Upper lobe of left lung (tissue), 6 donors: Measurements from ENCODE around the gene TMED10. TPM values are rescaled to one million over a fixed set of nuclear protein-coding genes. Genes with fewer than 3 reads are reported as not detected.
A peak's percentile ranks its signal among the peaks of the same experiment; 100 is the strongest.

Experiments used
- ATAC-seq, 2 donors: fragments of 200-7000 bp; cut with Tn5 transposase; one replicate each; pipeline ENCODE4 v1.9.1; 2022; ENCODE audit warnings: mild to moderate bottlenecking in 2 of 2, moderate library complexity in 2 of 2; ENCODE audit not compliant: low FRiP score in 2 of 2
- DNase-seq, 2 donors: peaks; one replicate each; pipeline ENCODE4 v3.0.0-alpha.2; 2019 to 2020
- H3K27ac ChIP-seq, 4 donors: fragments of 200-600 bp; sonication (generic); one replicate each; pipeline ENCODE4 v1.5.1; 2016 to 2019
- H3K27me3 ChIP-seq, 4 donors: fragments of 200-600 bp; sonication (generic); one replicate each; pipeline ENCODE4 v1.5.1; 2017 to 2019
- H3K36me3 ChIP-seq, 4 donors: fragments of 200-600 bp; sonication (generic); one replicate each; pipeline ENCODE4 v1.5.1; 2016 to 2019
- H3K4me1 ChIP-seq, 4 donors: fragments of 200-600 bp; sonication (generic); one replicate each; pipeline ENCODE4 v1.5.1; 2018 to 2019
- H3K4me3 ChIP-seq, 4 donors: fragments of 200-600 bp; sonication (generic); one replicate each; pipeline ENCODE4 v1.5.1; 2017 to 2019; ENCODE audit warnings: mild to moderate bottlenecking in 2 of 4, moderate library complexity in 1 of 4
- H3K9me3 ChIP-seq, 4 donors: fragments of 200-600 bp; sonication (generic); one replicate each; pipeline ENCODE4 v1.5.1; 2018 to 2019
- CTCF ChIP-seq, 6 experiments: fragments of 450-650 bp in 4 of 6; fragments of 200-600 bp in 2 of 6; sonication (generic) in 2 of 6; IDR thresholded peaks; one replicate each; pipeline ENCODE4 v1.5.1; 2016 to 2019; ENCODE audit warnings: antibody characterized with exemption in 6 of 6
- EP300 ChIP-seq, 4 donors: sonication (generic); formaldehyde crosslinking; IDR thresholded peaks; one replicate each; pipeline ENCODE4 v1.5.1; 2017; ENCODE audit warnings: antibody characterized with exemption in 4 of 4, control low read depth in 2 of 4
- POLR2A ChIP-seq, 4 donors: fragments of 450-650 bp; IDR thresholded peaks; one replicate each; pipeline ENCODE4 v1.5.1; 2016 to 2017; ENCODE audit warnings: antibody characterized with exemption in 4 of 4, mild to moderate bottlenecking in 2 of 4
- POLR2AphosphoS5 ChIP-seq, 2 donors: sonication (generic); formaldehyde crosslinking; IDR thresholded peaks; one replicate each; pipeline ENCODE4 v1.5.1; 2017; ENCODE audit warnings: antibody characterized with exemption in 2 of 2
- WGBS, 2 donors: methylation state at CpG; one replicate each; pipeline ENCODE4 v1.1.5; 2017 to 2018; 5-methylcytosine and 5-hydroxymethylcytosine counted together
- total RNA-seq, 6 donors: library from RNA; depleted of rRNA in 4 of 6; stranded (reverse); fragments of >200 nt in 4 of 6; gene quantifications; one replicate each; pipeline versions ENCODE4 v1.1.0 to v1.2.1, GENCODE V29; 2016 to 2021
- donor health status: DM: no; HTN: no; CAD: no; lungs with moderate emphysema.
- donor health status: DM: no; HTN: yes; CAD: no; lungs with severe emphysema.

Gene TMED10
- total RNA-seq, 6 donors from 2014 or later, result 72.3 to 314 (median 186) TPM

GRCh38 chr14:75144944-75145343 lies 31.5 kb downstream of the TMED10 start:
- TF ChIP-seq EP300 (IDR thresholded peaks at IDR 0.05) (peak; percentile 50 to 91 (median 70)), POLR2A (IDR thresholded peaks at IDR 0.05) (peak in 1 of 4 donors; percentile 73), POLR2AphosphoS5 (IDR thresholded peaks at IDR 0.05) (peak; percentile 53 to 71), CTCF (IDR thresholded peaks at IDR 0.05) (no peak)
- WGBS, 2 donors, result 60 to 61% methylated on average over 5 of the region's 5 CpGs
- Histone ChIP-seq H3K4me1 (peaks cover 46 to 82% (median 53%) of the 10 kb centered on the region in 4 donors), H3K27me3 (no peaks in the 10 kb centered on the region), H3K36me3 (peaks cover 0 to 16% (median 0%) of the 10 kb centered on the region in 4 donors), H3K4me3 (no peak overlapping the region), H3K27ac (peak overlapping the region; percentile 3 to 87 (median 64)), H3K9me3 (no peaks in the 10 kb centered on the region)
- peak in 1 of 2 donors; percentile 73 for DNase-seq
- ATAC-seq, result peak; percentile 54 to 78

GRCh38 chr14:75143761-75144527 lies 32.5 kb downstream of the TMED10 start:
- H3K4me1 ChIP-seq, result peaks cover 50 to 78% (median 57%) of the 10 kb centered on the region in 4 donors
- H3K9me3 ChIP-seq, result no peaks in the 10 kb centered on the region
- no peaks in the 10 kb centered on the region for H3K27me3 ChIP-seq
- WGBS, 2 donors, result 86% methylated on average over 9 of the region's 9 CpGs
- no peak overlapping the region for H3K4me3 ChIP-seq
- no peak for ATAC-seq
- peak overlapping the region in 3 of 4 donors; percentile 24 to 72 (median 37) for H3K27ac ChIP-seq
- DNase-seq, result no peak
- peaks cover 0 to 7% (median 0%) of the 10 kb centered on the region in 4 donors for H3K36me3 ChIP-seq
- TF ChIP-seq EP300 (IDR thresholded peaks at IDR 0.05) (no peak), POLR2AphosphoS5 (IDR thresholded peaks at IDR 0.05) (no peak), POLR2A (IDR thresholded peaks at IDR 0.05) (no peak), CTCF (IDR thresholded peaks at IDR 0.05) (no peak)

GRCh38 chr14:75142494-75142893 lies 33.9 kb downstream of the TMED10 start:
- Histone ChIP-seq H3K27me3 (no peaks in the 10 kb centered on the region), H3K4me3 (no peak overlapping the region), H3K36me3 (peaks cover 0 to 6% (median 0%) of the 10 kb centered on the region in 4 donors), H3K4me1 (peaks cover 48 to 77% (median 60%) of the 10 kb centered on the region in 4 donors), H3K27ac (peak overlapping the region in 2 of 4 donors; percentile 26 to 72), H3K9me3 (no peaks in the 10 kb centered on the region)
- TF ChIP-seq CTCF (IDR thresholded peaks at IDR 0.05), result no peak
- TF ChIP-seq POLR2A (IDR thresholded peaks at IDR 0.05), result no peak
- no peak for TF ChIP-seq EP300 (IDR thresholded peaks at IDR 0.05)
- no peak for TF ChIP-seq POLR2AphosphoS5 (IDR thresholded peaks at IDR 0.05)
- ATAC-seq, result no peak
- no peak for DNase-seq
- WGBS, 2 donors, result 34 to 50% methylated on average over 1 of the region's 1 CpG

DNA sequence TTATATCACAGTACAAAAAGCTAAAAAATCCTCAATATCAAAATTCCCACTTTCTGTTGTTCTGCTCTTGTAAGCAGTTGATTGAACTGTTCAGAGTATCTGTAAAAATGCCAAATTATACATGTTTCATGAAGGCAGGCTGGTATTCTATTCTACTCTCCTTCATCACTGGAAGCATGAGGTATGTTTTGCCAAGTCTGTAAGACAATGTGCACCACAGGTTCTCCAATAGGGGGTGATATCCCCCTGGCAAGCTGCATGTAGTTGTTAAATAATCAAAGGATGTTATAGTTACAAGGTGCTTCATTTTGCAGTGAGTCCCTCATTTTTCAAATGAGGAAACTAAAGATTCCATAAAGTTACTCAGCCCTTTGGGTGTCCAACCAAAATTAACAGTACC lies 34.4 kb downstream of the TMED10 start:
- no peak for ATAC-seq
- DNase-seq, result no peak
- Histone ChIP-seq H3K27me3 (no peaks in the 10 kb centered on the region), H3K36me3 (peaks cover 0 to 6% (median 0%) of the 10 kb centered on the region in 4 donors), H3K4me1 (peaks cover 43 to 72% (median 57%) of the 10 kb centered on the region in 4 donors), H3K27ac (peak overlapping the region in 2 of 4 donors; percentile 26 to 72), H3K9me3 (no peaks in the 10 kb centered on the region), H3K4me3 (no peak overlapping the region)
- TF ChIP-seq EP300 (IDR thresholded peaks at IDR 0.05) (no peak), POLR2AphosphoS5 (IDR thresholded peaks at IDR 0.05) (no peak), POLR2A (IDR thresholded peaks at IDR 0.05) (no peak), CTCF (IDR thresholded peaks at IDR 0.05) (peak in 3 of 6 experiments; percentile 18 to 40 (median 32))
